Kidney epithelial cell (primary cell): ENCODE measurements around the gene TDRD1. TPM values are rescaled to one million over a fixed set of nuclear protein-coding genes. Genes with fewer than 3 reads are reported as not detected.
A peak's percentile ranks its signal among the peaks of the same experiment; 100 is the strongest.

Experiments
- DNase-seq: peaks from one replicate; pipeline ENCODE4 v3.0.0-alpha.2; 2010; ENCODE audit warnings: low read depth
- H3K27me3 ChIP-seq: 2 replicates; pipeline ENCODE4 v1.6.0; 2011; ENCODE audit warnings: low read length; ENCODE audit not compliant: control insufficient read depth, insufficient read depth
- H3K36me3 ChIP-seq: 2 replicates; pipeline ENCODE4 v1.5.1; 2011; ENCODE audit warnings: low read length; ENCODE audit not compliant: control insufficient read depth, insufficient read depth
- H3K4me3 ChIP-seq: 2 replicates; pipeline ENCODE4 v1.5.1; 2011; ENCODE audit warnings: low read depth, mild to moderate bottlenecking, control low read depth, low read length
- CTCF ChIP-seq: IDR thresholded peaks from 2 replicates; pipeline ENCODE4 v1.5.1; 2011; ENCODE audit warnings: mild to moderate bottlenecking, moderate library complexity, low read length, control low read depth, inconsistent platforms; ENCODE audit not compliant: insufficient read depth, poor library complexity, severe bottlenecking
- total RNA-seq: library from RNA; depleted of rRNA; stranded (reverse); fragments of >200 nt; gene quantifications from 2 replicates; pipeline ENCODE4 v1.2.3, GENCODE V29; 2015

The TDRD1 gene
- total RNA-seq, 1 donor from 2014 or later: not detected

GRCh38 chr10:114271075-114271778 lies 92.1 kb downstream of the TDRD1 start:
- no peaks in the 10 kb centered on the region for H3K36me3 ChIP-seq
- H3K27me3 ChIP-seq: no peaks in the 10 kb centered on the region
- DNase-seq: peak; percentile 56
- TF ChIP-seq CTCF: no peak
- no peak overlapping the region for H3K4me3 ChIP-seq

GRCh38 chr10:114271779-114272167 lies 92.6 kb downstream of the TDRD1 start:
- peak; percentile 94 for DNase-seq
- no peak for TF ChIP-seq CTCF
- no peak overlapping the region for H3K4me3 ChIP-seq
- H3K36me3 ChIP-seq: no peaks in the 10 kb centered on the region
- H3K27me3 ChIP-seq: no peaks in the 10 kb centered on the region

- no peak for TF ChIP-seq CTCF
- H3K4me3 ChIP-seq: no peak overlapping the region
- H3K36me3 ChIP-seq: no peaks in the 10 kb centered on the region
- DNase-seq: no peak
- no peaks in the 10 kb centered on the region for H3K27me3 ChIP-seq
These were observed 93.5 kb downstream of the TDRD1 start for GRCh38 chr10:114272696-114273095.

- TF ChIP-seq CTCF: no peak
- Histone ChIP-seq H3K27me3 (peaks cover 5% of the 10 kb centered on the region), H3K4me3 (no peak overlapping the region), H3K36me3 (no peaks in the 10 kb centered on the region)
- no peak for DNase-seq
These were observed 94.8 kb downstream of the TDRD1 start for GRCh38 chr10:114273910-114274309.

- TF ChIP-seq CTCF: no peak
- Histone ChIP-seq H3K36me3 (no peaks in the 10 kb centered on the region), H3K4me3 (no peak overlapping the region), H3K27me3 (peaks cover 5% of the 10 kb centered on the region)
- DNase-seq: no peak
These were observed 95.7 kb downstream of the TDRD1 start for GRCh38 chr10:114274616-114275453.

GRCh38 chr10:114276066-114276465 lies 96.9 kb downstream of the TDRD1 start:
- no peak for TF ChIP-seq CTCF

More at GRCh38 chr10:114276066-114276465, 96.9 kb downstream of the TDRD1 start:
- Histone ChIP-seq H3K27me3 (peaks cover 5% of the 10 kb centered on the region), H3K36me3 (no peaks in the 10 kb centered on the region), H3K4me3 (no peak overlapping the region)
- no peak for DNase-seq
